IMR-90 (cell line): ENCODE results near the gene CASP8. TPM values are rescaled to one million over a fixed set of nuclear protein-coding genes. Genes with fewer than 3 reads are reported as not detected.
A peak's percentile ranks its signal among the peaks of the same experiment; 100 is the strongest.

Experiments used
- ATAC-seq: fragments of 200-7000 bp; cut with Tn5 transposase; 2 replicates; pipeline ENCODE4 v1.9.1; 2020; ENCODE audit warnings: low read depth, mild to moderate bottlenecking, moderate library complexity
- BruUV-seq: library from RNA; stranded (reverse); fragments of 400-500 nt; replicated peaks from 2 replicates; lab custom pipeline; 2021; lab: Mats Ljungman, UMichigan
- CTCF ChIA-PET: fragments of 300-600 bp; formaldehyde crosslinking; extraction: SDS; loops from one replicate; lab custom pipeline; 2021; ENCODE audit warnings: antibody characterized with exemption; lab: Yijun Ruan, JAX
- POLR2A ChIA-PET: fragments of 300-600 bp; sonication (Branson Sonifier 250); formaldehyde crosslinking; loops from one replicate; lab custom pipeline; 2022; ENCODE audit warnings: antibody characterized with exemption; ENCODE audit not compliant: unreplicated experiment; lab: Charles Lee
- DNase-seq: peaks from one replicate; pipeline ENCODE4 v3.0.0; 2013
- H2AFZ ChIP-seq: replicated peaks from 2 replicates; pipeline ENCODE3; 2013; ENCODE audit warnings: low read length, mild to moderate bottlenecking; ENCODE audit not compliant: poor library complexity
- H2AK5ac ChIP-seq: 2 replicates; pipeline ENCODE4 v1.6.1; 2013; ENCODE audit warnings: low read depth, low read length, inconsistent platforms
- H2AK9ac ChIP-seq: replicated peaks from 2 replicates; pipeline ENCODE3; 2013; ENCODE audit warnings: mild to moderate bottlenecking, low read depth, low read length, moderate library complexity; ENCODE audit not compliant: poor library complexity
- H2BK120ac ChIP-seq: 2 replicates; pipeline ENCODE4 v1.6.1; 2013; ENCODE audit warnings: low read depth, low read length, inconsistent platforms
- H2BK15ac ChIP-seq: 3 replicates; pipeline ENCODE4 v1.6.1; 2013; ENCODE audit warnings: low read depth, low read length, inconsistent platforms
- H2BK20ac ChIP-seq: 2 replicates; pipeline ENCODE4 v1.6.1; 2013; ENCODE audit warnings: low read depth, mild to moderate bottlenecking, inconsistent platforms, low read length, moderate library complexity
- H2BK5ac ChIP-seq: 2 replicates; pipeline ENCODE4 v1.6.1; 2013; ENCODE audit warnings: mild to moderate bottlenecking, low read depth, low read length, inconsistent platforms; ENCODE audit not compliant: poor library complexity, severe bottlenecking
- H3K14ac ChIP-seq: replicated peaks from 2 replicates; pipeline ENCODE4 v1.6.1; 2013; ENCODE audit warnings: low read depth, low read length, inconsistent platforms
- H3K18ac ChIP-seq: 2 replicates; pipeline ENCODE4 v1.6.1; 2013; ENCODE audit warnings: low read depth, low read length, control low read depth
- H3K23ac ChIP-seq: 2 replicates; pipeline ENCODE4 v1.6.1; 2013; ENCODE audit warnings: low read depth, low read length, inconsistent platforms
- H3K27ac ChIP-seq: 2 replicates; pipeline ENCODE4 v1.5.1; 2013; ENCODE audit warnings: mild to moderate bottlenecking, control low read depth, low read length; ENCODE audit not compliant: insufficient read depth
- H3K27me3 ChIP-seq: 2 replicates; pipeline ENCODE4 v1.6.1; 2013; ENCODE audit warnings: low read length; ENCODE audit not compliant: control insufficient read depth, insufficient read depth
- H3K36me3 ChIP-seq: 2 replicates; pipeline ENCODE4 v1.6.1; 2013; ENCODE audit warnings: low read length, mixed read lengths; ENCODE audit not compliant: control insufficient read depth, insufficient read depth
- H3K4ac ChIP-seq: 2 replicates; pipeline ENCODE4 v1.6.1; 2013; ENCODE audit warnings: low read depth, low read length, inconsistent platforms
- H3K4me1 ChIP-seq: 2 replicates; pipeline ENCODE4 v1.6.1; 2013; ENCODE audit warnings: low read length, mixed read lengths; ENCODE audit not compliant: control insufficient read depth, insufficient read depth
- H3K4me2 ChIP-seq: 2 replicates; pipeline ENCODE4 v1.6.1; 2013; ENCODE audit warnings: low read depth, mild to moderate bottlenecking, control low read depth, low read length, moderate library complexity
- H3K4me3 ChIP-seq: 2 replicates; pipeline ENCODE4 v1.5.1; 2013; ENCODE audit warnings: low read depth, mild to moderate bottlenecking, control low read depth, low read length, moderate library complexity; ENCODE audit not compliant: insufficient read depth
- H3K56ac ChIP-seq: 2 replicates; pipeline ENCODE4 v1.6.1; 2013; ENCODE audit warnings: low read length, inconsistent platforms; ENCODE audit not compliant: insufficient read depth; ENCODE audit errors: extremely low read depth
- H3K79me1 ChIP-seq, 2 experiments: 2 replicates each; pipeline ENCODE4 v1.6.1; 2013; ENCODE audit warnings: low read length in 2 of 2, inconsistent platforms in 1 of 2, low read depth in 1 of 2
- H3K9ac ChIP-seq: 2 replicates; pipeline ENCODE4 v1.6.1; 2013; ENCODE audit warnings: low read depth, low read length, control low read depth
- H3K9me1 ChIP-seq: 2 replicates; pipeline ENCODE4 v1.6.1; 2013; ENCODE audit warnings: low read length, inconsistent platforms; ENCODE audit not compliant: insufficient read depth
- H3K9me3 ChIP-seq: 2 replicates; pipeline ENCODE4 v1.6.1; 2013; ENCODE audit warnings: low read length; ENCODE audit not compliant: control insufficient read depth, insufficient read depth
- H4K20me1 ChIP-seq: 2 replicates; pipeline ENCODE4 v1.6.1; 2013; ENCODE audit warnings: low read length, inconsistent platforms; ENCODE audit not compliant: insufficient read depth
- H4K5ac ChIP-seq: 2 replicates; pipeline ENCODE4 v1.6.1; 2013; ENCODE audit warnings: mild to moderate bottlenecking, low read depth, low read length, control low read depth
- H4K8ac ChIP-seq, 2 experiments: 2 replicates each; pipeline ENCODE4 v1.6.1; 2013; ENCODE audit warnings: low read depth in 2 of 2, low read length in 2 of 2, control low read depth in 1 of 2, inconsistent platforms in 1 of 2
- H4K91ac ChIP-seq: 2 replicates; pipeline ENCODE4 v1.6.1; 2013; ENCODE audit warnings: low read depth, low read length, inconsistent platforms; ENCODE audit not compliant: insufficient read depth
- CEBPB ChIP-seq: IDR thresholded peaks from 2 replicates; pipeline ENCODE4 v1.6.1; 2012; ENCODE audit warnings: low read depth, low read length, improper control_type of control experiment
- MAZ ChIP-seq: IDR thresholded peaks from 2 replicates; pipeline ENCODE4 v1.6.1; 2012; ENCODE audit warnings: low read depth, mild to moderate bottlenecking, low read length, improper control_type of control experiment, moderate library complexity, borderline replicate concordance
- RCOR1 ChIP-seq: IDR thresholded peaks from 2 replicates; pipeline ENCODE4 v1.6.1; 2012; ENCODE audit warnings: mild to moderate bottlenecking, low read length, improper control_type of control experiment; ENCODE audit not compliant: insufficient replicate concordance
- WGBS, 2 experiments: methylation state at CpG; one replicate each; pipeline versions ENCODE4 v1.1.5 to v1.1.7; 2013; ENCODE audit warnings: missing lambda C conversion rate in 2 of 2; ENCODE audit not compliant: insufficient read length in 1 of 2; ENCODE audit errors: extremely low coverage in 2 of 2; 5-methylcytosine and 5-hydroxymethylcytosine counted together
- dilution Hi-C: fragments of 300-500 bp; cut with HindIII; formaldehyde crosslinking; loops from one replicate; pipeline ENCODE4 v1.14.3; 2018; ENCODE audit warnings: low sequenced_read_pairs; ENCODE audit not compliant: unreplicated experiment
- in situ Hi-C: fragments of 300-500 bp; cut with MboI; formaldehyde crosslinking; loops from 3 replicates; pipeline ENCODE4 v1.14.3; 2019; ENCODE audit warnings: low sequenced_read_pairs, inconsistent platforms, mixed read lengths
- intact Hi-C: fragments of 100-400 bp; cut with micrococcal nuclease; formaldehyde crosslinking; loops from 2 replicates; pipeline ENCODE4 v1.10.0; 2022
- polyA plus RNA-seq, 3 experiments: library from polyadenylated mRNA; depleted of rRNA; stranded (reverse); fragments of >200 nt; gene quantifications; 2 replicates each; pipeline ENCODE4 v1.2.3, GENCODE V29; 2012; ENCODE audit warnings: low replicate concordance in 1 of 3
- total RNA-seq: library from RNA; depleted of rRNA; stranded (reverse); fragments of >200 nt; gene quantifications from 2 replicates; pipeline ENCODE4 v1.2.3, GENCODE V29; 2012

The CASP8 gene
- total and polyA plus RNA-seq, 2 of the 4 experiments (the other 2 are of a cell fraction) = 13.1 to 17.0 TPM

DNA sequence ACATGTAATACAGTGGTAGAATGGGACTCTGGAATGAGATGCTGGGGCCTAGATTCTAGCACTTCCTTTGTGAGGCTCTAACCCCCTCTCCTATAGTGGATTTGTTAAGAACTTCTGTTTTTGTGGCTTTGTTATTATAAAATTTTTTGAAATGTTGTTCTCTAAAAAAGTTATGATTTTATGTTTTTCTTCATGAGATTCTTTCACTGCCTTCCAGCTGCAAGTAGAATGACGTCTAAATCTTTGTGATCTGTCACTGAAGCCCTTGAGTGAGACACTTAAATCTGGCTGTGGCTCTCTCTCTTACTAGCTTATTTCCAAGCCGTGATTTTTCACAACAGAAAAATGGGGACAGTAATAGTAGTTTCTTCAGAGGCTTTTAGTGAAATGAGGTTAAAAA is 1.6 kb downstream of the CASP8 start:
- no peak for ATAC-seq
- WGBS, 2 experiments = no CpG with 5 or more reads among the region's 2 CpGs
- H3K4me3 ChIP-seq = no peak overlapping the region
- H3K18ac ChIP-seq = no peak overlapping the region
- H3K27ac ChIP-seq = no peak overlapping the region
- H2AFZ ChIP-seq = no peak overlapping the region
- in situ Hi-C loops = no loop called here
- peak overlapping the region; percentile 59; the same call in 1 of the 2 replicates for H3K4me2 ChIP-seq
- no peak overlapping the region for H2AK9ac ChIP-seq
- no peak overlapping the region for H2AK5ac ChIP-seq
- BruUV-seq = no TSS peak
- H2BK5ac ChIP-seq = no peak overlapping the region
- peaks cover 16% of the 10 kb centered on the region for H3K9me1 ChIP-seq
- H3K4ac ChIP-seq = no peak overlapping the region
- no peak overlapping the region for H2BK15ac ChIP-seq
- H3K27me3 ChIP-seq = no peaks in the 10 kb centered on the region
- H3K56ac ChIP-seq = no peak overlapping the region
- peaks cover 9% of the 10 kb centered on the region for H3K4me1 ChIP-seq
- intact Hi-C loops = no loop called here
- dilution Hi-C loops = no loop called here
- no peak overlapping the region for H3K23ac ChIP-seq
- H3K36me3 ChIP-seq = peaks cover 8% of the 10 kb centered on the region
- H4K5ac ChIP-seq = no peak overlapping the region
- no peak overlapping the region for H2BK120ac ChIP-seq
- no peak for TF ChIP-seq MAZ
- TF ChIP-seq CEBPB = no peak
- TF ChIP-seq RCOR1 = no peak
- peak overlapping the region; percentile 9; the same call in 1 of the 2 replicates for H3K14ac ChIP-seq
- no peak overlapping the region for H4K8ac ChIP-seq
- no peaks in the 10 kb centered on the region for H3K9me3 ChIP-seq
- H4K91ac ChIP-seq = no peak overlapping the region
- no peak overlapping the region for H2BK20ac ChIP-seq
- no peaks in the 10 kb centered on the region for H4K20me1 ChIP-seq
- CTCF ChIA-PET = no interaction called here
- H3K9ac ChIP-seq = no peak overlapping the region
- peaks cover 38 to 53% of the 10 kb centered on the region in 2 experiments for H3K79me1 ChIP-seq
- POLR2A ChIA-PET = interaction anchor here (0.9 kb wide), 1 partner anchor 13 kb away, joined by 3 read pairs; no protein-coding TSS in a partner anchor
- no peak for DNase-seq
